Stimulated activated memory B cell treated with anti-CD40 and anti-IgM and Interleukin-4, amounts not matched to agents 10 μg/mL and 1 μg/mL and 100 μg/mL, for 72 hours (primary cell): Measurements from ENCODE around the gene COG6.

Experiments
- ATAC-seq: fragments of 150-1000 bp; cut with Tn5 transposase; 2 replicates; pipeline ENCODE4 v1.10.0; 2021
- H3K27ac Mint-ChIP-seq: one replicate; pipeline ENCODE4 v1.8.0; 2022; ENCODE audit warnings: mild to moderate bottlenecking, mixed read lengths
- H3K27me3 Mint-ChIP-seq: one replicate; pipeline ENCODE4 v1.8.0; 2022; ENCODE audit warnings: mixed read lengths
- H3K36me3 Mint-ChIP-seq: one replicate; pipeline ENCODE4 v1.8.0; 2022; ENCODE audit warnings: mixed read lengths
- H3K4me1 Mint-ChIP-seq: one replicate; pipeline ENCODE4 v1.8.0; 2022; ENCODE audit warnings: mixed read lengths
- H3K4me3 Mint-ChIP-seq: one replicate; pipeline ENCODE4 v1.8.0; 2022; ENCODE audit warnings: mild to moderate bottlenecking, moderate library complexity, mixed read lengths
- H3K9me3 Mint-ChIP-seq: one replicate; pipeline ENCODE4 v1.8.0; 2022; ENCODE audit warnings: mixed read lengths

Gene COG6

DNA sequence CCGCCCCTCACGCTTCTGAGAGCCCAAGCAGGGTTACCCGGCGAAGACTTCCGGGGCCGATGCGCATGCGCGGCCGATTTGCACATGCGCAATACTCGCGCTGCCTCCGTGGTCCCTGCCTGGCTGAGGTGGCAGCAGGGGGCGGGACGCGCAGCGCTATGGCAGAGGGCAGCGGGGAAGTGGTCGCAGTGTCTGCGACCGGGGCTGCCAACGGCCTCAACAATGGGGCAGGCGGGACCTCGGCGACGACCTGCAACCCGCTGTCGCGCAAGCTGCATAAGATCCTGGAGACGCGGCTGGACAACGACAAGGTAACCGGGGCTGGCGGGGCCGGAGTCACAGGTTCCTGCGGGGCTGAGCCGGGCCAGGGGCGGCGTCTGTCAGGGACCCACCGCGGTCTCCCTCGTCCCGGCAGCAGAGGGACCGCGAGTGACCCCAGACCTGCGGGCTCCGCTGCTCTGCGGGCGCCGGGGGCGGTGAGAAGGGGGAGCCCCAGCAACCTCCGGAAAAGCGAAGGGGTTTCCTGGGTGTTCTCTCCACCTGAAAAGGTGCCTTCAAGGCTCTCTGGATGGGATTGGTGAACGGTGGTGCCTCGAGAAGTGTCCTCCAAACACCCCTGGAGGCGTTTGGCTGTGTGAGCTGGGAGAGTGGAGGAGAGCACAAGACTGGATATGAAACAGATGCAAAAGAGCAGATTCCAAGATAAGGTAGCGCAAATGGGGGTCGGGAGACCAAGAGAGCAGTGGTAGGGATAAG lies at the start of gene COG6:
Gene COG6 (plus strand): TSS at position 94 of the 756 bp plus-strand sequence. CDS start 65 bp downstream, at position 159.
- Mint-ChIP-seq H3K27me3 (no peaks in the 10 kb centered on the region), H3K9me3 (no peaks in the 10 kb centered on the region), H3K27ac (peak within 1 kb of the TSS; percentile 90), H3K4me1 (peaks cover 33% of the 10 kb centered on the region), H3K4me3 (peak within 1 kb of the TSS; percentile 94), H3K36me3 (no peaks in the 10 kb centered on the region)
- ATAC-seq: peak; percentile 95

DNA sequence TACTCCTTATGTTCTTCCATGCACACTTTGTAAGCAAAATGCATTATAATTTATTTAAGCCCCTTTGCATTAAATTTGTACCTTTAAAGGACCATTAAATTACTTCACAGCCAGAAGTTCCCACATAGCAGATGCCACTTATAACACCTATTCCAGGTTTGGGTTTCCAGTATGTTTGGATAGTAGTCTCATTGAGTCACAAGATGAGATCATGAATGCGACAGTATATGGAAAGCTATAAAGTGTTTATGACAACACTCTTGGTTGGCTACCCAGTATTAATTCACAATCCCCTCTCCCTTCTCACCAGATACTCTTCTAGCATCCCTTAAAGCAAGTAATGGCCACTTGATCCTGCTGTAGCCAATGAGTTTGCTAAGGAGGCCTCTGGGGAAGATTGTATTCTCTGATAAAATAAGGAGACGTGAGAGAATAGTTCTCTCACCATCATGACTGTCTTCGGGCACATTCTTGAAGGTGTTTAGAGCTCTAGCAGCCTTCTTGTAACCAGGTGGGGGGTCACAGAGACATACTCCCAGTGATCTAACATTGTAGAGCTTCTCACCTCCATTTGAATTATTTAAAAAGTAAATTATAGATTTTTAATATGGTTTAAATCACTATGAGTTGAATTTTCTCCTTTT lies 49.7 kb upstream of the COG6 start:
- H3K36me3 Mint-ChIP-seq: no peaks in the 10 kb centered on the region
- no peak for ATAC-seq
- no peak overlapping the region for H3K27ac Mint-ChIP-seq
- H3K4me3 Mint-ChIP-seq: no peak overlapping the region
- peaks cover 14% of the 10 kb centered on the region for H3K4me1 Mint-ChIP-seq
- peaks cover 37% of the 10 kb centered on the region for H3K27me3 Mint-ChIP-seq
- H3K9me3 Mint-ChIP-seq: no peaks in the 10 kb centered on the region

DNA sequence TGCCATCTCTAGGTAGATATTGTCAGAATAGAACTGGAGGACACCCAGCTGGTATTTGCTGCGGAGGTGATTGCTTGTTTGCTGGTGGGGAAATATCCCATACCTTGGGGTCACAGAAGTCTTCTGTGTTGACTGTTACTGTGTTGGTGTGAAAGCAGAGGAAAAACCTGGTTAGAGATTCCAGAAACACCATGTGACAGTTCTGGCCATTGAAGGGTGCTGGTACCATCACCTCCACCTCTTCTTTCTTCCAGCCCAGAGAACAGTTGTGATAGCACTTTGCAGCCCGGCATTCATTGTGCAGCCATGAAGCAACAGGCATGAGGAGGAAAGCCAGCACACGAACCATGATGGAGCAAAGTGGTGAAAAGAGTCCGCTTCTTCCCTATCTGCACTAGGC lies 47.6 kb upstream of the COG6 start:
- Mint-ChIP-seq H3K4me1 (peaks cover 7% of the 10 kb centered on the region), H3K27me3 (peaks cover 20% of the 10 kb centered on the region), H3K36me3 (no peaks in the 10 kb centered on the region), H3K9me3 (no peaks in the 10 kb centered on the region), H3K4me3 (no peak overlapping the region), H3K27ac (no peak overlapping the region)
- no peak for ATAC-seq

DNA sequence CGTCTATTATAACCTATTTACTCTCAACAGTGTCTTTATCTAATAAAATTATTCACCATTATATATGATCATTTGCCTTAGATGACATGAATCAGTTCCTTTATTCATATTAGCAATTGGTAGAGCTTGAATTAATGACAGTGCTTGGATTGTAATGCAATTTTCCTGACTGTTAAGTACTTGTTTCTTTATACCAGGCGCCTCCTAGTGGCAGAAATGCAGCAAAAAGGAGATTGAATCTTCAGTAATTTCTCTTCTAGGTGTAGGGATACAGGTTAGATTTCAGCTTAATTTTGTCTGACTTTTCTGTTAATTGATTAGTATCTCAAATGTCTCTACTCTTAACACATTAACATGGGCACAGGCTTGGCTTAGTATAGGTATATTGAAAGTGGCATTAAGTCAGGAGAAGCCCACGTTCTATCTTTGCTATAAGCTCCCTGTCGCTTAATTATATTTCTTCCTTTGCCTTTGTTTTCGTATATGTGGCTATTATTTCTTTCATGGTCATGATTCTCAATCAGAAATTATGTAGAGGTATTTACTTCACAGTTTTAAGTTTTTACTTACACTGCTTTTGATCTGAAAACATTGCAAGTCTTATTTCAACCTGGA lies 43.3 kb upstream of the COG6 start:
- Mint-ChIP-seq H3K4me3 (no peak overlapping the region), H3K4me1 (no peaks in the 10 kb centered on the region), H3K9me3 (no peaks in the 10 kb centered on the region), H3K36me3 (no peaks in the 10 kb centered on the region), H3K27me3 (no peaks in the 10 kb centered on the region), H3K27ac (no peak overlapping the region)
- no peak for ATAC-seq

DNA sequence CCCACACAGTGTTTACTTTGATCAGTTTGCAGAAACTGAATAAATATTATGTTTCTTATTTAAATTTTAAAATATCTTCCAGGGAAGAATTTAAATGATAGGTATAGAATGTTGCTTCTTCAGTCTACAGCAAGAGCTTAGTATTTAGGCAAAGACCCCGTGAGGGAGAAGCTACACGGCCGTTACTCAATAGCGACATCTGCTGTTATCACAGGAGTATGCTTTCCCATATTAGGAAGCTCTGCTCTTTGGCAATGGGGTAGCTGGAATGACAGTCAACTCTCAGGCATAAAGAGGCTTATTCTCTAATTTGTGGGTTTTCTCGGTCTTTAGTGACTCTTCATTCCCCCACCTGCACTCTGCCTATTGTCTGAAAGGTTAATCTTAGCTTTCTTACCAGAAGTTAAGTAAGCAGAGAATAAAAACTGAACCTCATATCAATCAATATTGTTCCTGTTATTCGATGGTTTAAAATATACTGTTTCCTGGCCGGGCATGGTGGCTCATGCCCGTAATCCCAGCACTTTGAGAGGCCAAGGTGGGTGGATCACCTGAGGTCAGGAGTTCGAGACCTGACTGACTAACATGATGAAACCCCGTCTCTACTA lies 39.3 kb upstream of the COG6 start:
- H3K27ac Mint-ChIP-seq: no peak overlapping the region
- H3K9me3 Mint-ChIP-seq: no peaks in the 10 kb centered on the region
- ATAC-seq: peak; percentile 48
- peaks cover 18% of the 10 kb centered on the region for H3K27me3 Mint-ChIP-seq
- H3K36me3 Mint-ChIP-seq: no peaks in the 10 kb centered on the region
- no peaks in the 10 kb centered on the region for H3K4me1 Mint-ChIP-seq
- H3K4me3 Mint-ChIP-seq: no peak overlapping the region

DNA sequence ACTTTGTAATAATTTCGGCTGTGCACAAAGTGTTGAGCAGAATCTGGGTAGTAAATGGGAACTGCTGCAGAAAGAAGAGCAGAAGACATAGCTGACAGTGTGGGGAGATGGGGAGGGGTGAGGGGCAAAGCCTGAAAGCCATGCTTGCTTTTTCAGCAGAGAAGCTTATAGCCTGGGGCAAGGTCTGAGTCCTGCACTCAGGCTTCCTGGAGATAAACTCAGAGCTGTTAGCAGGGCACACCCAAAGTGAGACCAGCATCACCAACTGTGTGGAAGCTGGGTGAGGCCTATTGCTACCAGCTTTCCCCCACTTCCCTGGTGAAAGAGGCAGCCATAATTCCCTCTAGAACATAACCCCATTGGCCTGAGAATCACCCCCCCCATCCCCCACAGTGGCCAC lies 36.9 kb upstream of the COG6 start:
- Mint-ChIP-seq H3K4me1 (no peaks in the 10 kb centered on the region), H3K27ac (no peak overlapping the region), H3K4me3 (no peak overlapping the region), H3K36me3 (no peaks in the 10 kb centered on the region), H3K27me3 (peaks cover 23% of the 10 kb centered on the region), H3K9me3 (no peaks in the 10 kb centered on the region)
- no peak for ATAC-seq

DNA sequence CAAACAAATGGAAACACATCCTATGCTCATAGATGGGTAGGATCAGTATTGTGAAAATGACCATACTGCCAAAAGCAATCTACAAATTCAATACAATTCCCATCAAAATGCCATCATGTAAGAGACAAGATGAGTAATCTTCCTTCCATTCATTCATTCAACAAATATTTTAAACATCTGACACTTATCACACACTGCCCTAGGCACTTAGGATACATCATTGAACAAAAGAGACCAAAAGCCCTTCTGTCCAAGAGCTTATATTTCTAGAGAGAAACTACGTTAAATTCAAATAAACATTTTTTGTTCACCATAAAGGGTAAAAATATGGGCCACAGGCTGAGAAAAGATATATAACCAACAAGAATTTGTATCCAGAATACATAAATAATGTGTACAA lies 32.0 kb upstream of the COG6 start:
- H3K4me3 Mint-ChIP-seq: no peak overlapping the region
- H3K27ac Mint-ChIP-seq: no peak overlapping the region
- ATAC-seq: no peak
- peaks cover 16% of the 10 kb centered on the region for H3K27me3 Mint-ChIP-seq
- no peaks in the 10 kb centered on the region for H3K4me1 Mint-ChIP-seq
- H3K36me3 Mint-ChIP-seq: no peaks in the 10 kb centered on the region
- H3K9me3 Mint-ChIP-seq: peaks cover 5% of the 10 kb centered on the region

DNA sequence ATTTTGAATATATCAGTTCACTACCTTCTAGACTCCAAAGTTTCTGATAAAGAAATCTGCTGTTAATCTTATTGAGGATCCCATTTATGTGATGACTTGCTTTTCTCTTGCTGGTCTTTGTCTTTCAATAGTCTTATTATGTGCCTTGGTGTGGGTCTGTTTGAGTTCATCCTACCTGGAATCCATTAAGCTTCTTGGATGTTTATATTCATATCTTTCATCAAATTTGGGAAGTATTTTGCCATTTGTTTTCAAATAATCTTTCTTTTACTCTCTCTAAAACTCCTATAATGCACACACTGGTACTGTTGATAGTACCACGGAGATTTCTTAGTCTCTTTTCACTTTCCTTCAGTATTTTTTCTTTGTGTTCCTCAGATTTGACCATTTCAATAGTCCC lies 24.2 kb upstream of the COG6 start:
- ATAC-seq: no peak
- peaks cover 20% of the 10 kb centered on the region for H3K27me3 Mint-ChIP-seq
- H3K27ac Mint-ChIP-seq: no peak overlapping the region
- no peaks in the 10 kb centered on the region for H3K4me1 Mint-ChIP-seq
- peaks cover 8% of the 10 kb centered on the region for H3K36me3 Mint-ChIP-seq
- H3K4me3 Mint-ChIP-seq: no peak overlapping the region
- peaks cover 18% of the 10 kb centered on the region for H3K9me3 Mint-ChIP-seq

DNA sequence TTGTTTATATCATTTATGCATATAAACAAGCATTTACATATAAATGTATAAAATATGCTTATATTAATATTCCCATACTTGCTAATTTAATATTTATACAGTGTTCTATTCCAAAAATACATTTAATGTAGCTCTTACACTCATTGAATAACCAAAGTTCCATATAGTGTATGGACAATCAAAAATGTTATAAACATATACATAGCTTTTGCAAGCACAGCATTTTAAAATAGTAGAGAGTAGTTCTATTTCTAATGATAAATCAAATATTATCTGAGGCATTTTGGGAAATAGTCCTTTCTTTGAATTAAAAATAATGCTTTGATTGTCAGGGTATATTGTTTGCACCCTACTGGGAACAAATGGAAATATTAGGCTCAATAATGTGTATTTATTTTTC lies 22.5 kb upstream of the COG6 start:
- no peak overlapping the region for H3K4me3 Mint-ChIP-seq
- no peak for ATAC-seq
- H3K27me3 Mint-ChIP-seq: peaks cover 36% of the 10 kb centered on the region
- H3K9me3 Mint-ChIP-seq: peaks cover 22% of the 10 kb centered on the region
- no peaks in the 10 kb centered on the region for H3K4me1 Mint-ChIP-seq
- H3K27ac Mint-ChIP-seq: no peak overlapping the region
- peaks cover 8% of the 10 kb centered on the region for H3K36me3 Mint-ChIP-seq

DNA sequence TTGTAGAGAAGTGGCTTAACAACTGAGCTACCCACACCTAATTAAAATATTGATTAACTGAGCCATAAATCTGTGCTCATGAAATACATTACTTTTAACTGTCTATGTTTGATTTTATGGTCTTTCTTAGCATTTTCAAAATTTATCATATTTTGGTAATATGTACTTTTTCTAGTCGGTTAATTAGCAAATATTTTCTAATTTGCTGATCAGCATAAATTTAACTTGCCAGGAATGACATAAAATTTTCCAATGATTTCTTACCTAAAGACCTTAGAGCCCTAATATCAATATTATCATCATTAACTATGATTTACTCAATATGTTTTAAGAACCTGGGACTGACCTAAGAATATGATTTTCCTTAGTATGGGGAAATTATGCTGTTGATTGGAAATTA lies 19.9 kb upstream of the COG6 start:
- H3K27me3 Mint-ChIP-seq: peaks cover 55% of the 10 kb centered on the region

DNA sequence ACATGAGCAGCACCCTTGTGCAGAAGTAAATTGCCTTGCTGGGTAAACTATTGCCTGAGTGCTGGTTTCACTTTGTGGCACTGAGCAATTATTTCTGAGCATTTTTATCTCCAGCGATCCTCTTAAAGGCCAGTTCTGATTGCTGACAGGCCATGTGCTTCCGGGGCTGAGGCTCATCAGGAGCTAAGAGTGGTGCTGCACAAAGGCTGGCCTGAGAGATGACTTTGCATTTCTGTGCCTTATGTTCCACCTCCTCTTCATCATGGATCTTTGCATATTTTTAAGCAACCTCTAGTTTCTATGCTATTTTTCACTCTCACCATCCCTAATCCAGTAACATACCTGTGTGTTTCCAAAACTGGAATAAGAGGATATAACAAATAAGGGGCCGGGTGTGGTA lies 17.6 kb upstream of the COG6 start:
- Mint-ChIP-seq H3K36me3 (no peaks in the 10 kb centered on the region), H3K27ac (no peak overlapping the region), H3K4me1 (no peaks in the 10 kb centered on the region), H3K9me3 (peaks cover 9% of the 10 kb centered on the region), H3K4me3 (no peak overlapping the region), H3K27me3 (peaks cover 63% of the 10 kb centered on the region)
- ATAC-seq: no peak

More for the DNA sequence above, 19.9 kb upstream of the COG6 start:
- H3K27ac Mint-ChIP-seq: no peak overlapping the region
- no peak for ATAC-seq
- H3K4me3 Mint-ChIP-seq: no peak overlapping the region
- H3K9me3 Mint-ChIP-seq: peaks cover 24% of the 10 kb centered on the region
- H3K36me3 Mint-ChIP-seq: peaks cover 8% of the 10 kb centered on the region
- no peaks in the 10 kb centered on the region for H3K4me1 Mint-ChIP-seq

DNA sequence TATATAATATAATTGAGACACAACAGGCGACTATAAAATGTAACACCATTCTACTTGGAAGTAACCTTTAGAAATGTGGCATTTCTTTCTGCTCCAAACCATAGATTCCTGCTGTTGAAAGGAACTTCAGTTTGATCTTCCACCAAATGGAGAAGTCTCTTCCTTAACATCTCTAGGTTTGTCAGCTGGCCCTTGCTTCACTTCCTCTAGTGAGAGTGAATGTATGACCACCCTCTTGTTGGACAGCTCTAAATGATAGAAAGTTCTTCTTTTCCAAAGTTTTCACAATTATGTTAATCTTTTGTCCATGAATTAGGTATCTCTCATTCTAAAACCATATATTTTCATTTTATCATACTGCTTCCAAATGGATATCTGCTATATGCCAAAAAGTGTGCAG lies 13.8 kb upstream of the COG6 start:
- peaks cover 6% of the 10 kb centered on the region for H3K9me3 Mint-ChIP-seq
- H3K4me1 Mint-ChIP-seq: no peaks in the 10 kb centered on the region
- H3K36me3 Mint-ChIP-seq: no peaks in the 10 kb centered on the region
- H3K27ac Mint-ChIP-seq: no peak overlapping the region
- no peak overlapping the region for H3K4me3 Mint-ChIP-seq
- peaks cover 55% of the 10 kb centered on the region for H3K27me3 Mint-ChIP-seq
- no peak for ATAC-seq

DNA sequence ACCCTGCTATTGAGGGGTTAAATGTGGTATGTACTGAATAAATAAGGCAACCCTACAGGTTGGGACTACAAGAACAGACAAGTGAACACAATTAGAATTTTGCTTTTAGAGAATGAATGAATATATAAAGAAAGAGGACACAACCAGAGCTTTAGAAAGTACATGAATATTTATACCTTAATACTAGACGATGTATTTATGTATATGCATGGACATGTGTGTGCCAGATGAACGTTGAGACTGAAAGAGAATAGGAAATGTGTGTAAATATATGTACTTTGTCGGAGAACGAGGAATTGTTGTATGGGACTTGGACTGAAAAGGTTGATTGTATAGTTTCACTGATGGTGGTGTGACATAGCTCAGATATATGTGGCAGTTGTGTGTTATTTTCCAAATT lies 9.3 kb upstream of the COG6 start:
- Mint-ChIP-seq H3K9me3 (no peaks in the 10 kb centered on the region), H3K27ac (no peak overlapping the region), H3K4me3 (no peak overlapping the region), H3K36me3 (no peaks in the 10 kb centered on the region), H3K4me1 (no peaks in the 10 kb centered on the region), H3K27me3 (peaks cover 16% of the 10 kb centered on the region)
- no peak for ATAC-seq

DNA sequence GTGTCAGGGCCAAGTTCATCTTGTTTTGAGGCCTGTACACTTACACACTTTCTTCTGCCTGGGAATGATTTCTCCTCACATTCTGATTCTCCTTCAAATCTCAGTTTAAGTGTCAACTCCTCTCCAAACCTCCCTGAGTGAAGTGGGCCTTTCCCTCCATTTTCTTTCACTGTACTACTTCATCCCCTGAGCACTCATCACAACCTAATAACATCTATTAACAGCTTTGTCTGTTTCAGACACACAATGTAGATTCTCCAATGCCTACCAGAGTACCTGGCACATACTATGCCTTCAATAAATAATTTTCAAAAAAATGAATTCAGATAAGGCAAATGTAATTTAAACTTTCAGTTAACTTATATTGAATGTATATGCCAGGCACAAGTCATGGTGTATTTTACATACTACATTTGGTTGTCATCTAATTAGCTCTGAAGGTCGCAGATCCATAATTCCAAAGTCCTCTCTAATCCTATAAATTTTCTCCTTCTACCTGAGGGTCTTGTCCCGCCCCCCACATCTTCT lies 357 bp upstream of the COG6 start:
- H3K4me1 Mint-ChIP-seq: peaks cover 33% of the 10 kb centered on the region
- H3K27me3 Mint-ChIP-seq: no peaks in the 10 kb centered on the region
- H3K4me3 Mint-ChIP-seq: peak overlapping the region; percentile 94
- H3K27ac Mint-ChIP-seq: peak overlapping the region; percentile 90
- ATAC-seq: peak; percentile 1
- H3K9me3 Mint-ChIP-seq: no peaks in the 10 kb centered on the region
- H3K36me3 Mint-ChIP-seq: no peaks in the 10 kb centered on the region

DNA sequence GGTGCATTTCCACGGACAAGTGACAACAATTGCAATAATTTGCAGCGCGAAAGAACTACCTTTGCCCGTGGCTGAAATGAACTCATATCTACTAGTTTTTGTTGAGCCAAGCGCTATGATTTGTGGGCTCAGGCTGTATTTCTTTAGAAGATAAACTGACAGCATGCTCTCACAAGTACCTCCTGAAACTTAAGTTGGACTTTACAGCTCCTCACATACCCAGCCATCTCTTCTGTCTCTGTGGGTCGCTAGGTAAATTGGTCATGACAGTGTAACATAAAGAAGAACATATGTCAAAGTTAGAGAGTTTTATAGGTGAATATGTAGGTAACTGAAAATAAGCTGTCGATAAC lies 839 bp downstream of the COG6 start:
- no peak for ATAC-seq
- no peaks in the 10 kb centered on the region for H3K9me3 Mint-ChIP-seq
- peak overlapping the region; percentile 94 for H3K4me3 Mint-ChIP-seq
- H3K4me1 Mint-ChIP-seq: peaks cover 33% of the 10 kb centered on the region
- peak overlapping the region; percentile 90 for H3K27ac Mint-ChIP-seq
- no peaks in the 10 kb centered on the region for H3K27me3 Mint-ChIP-seq
- H3K36me3 Mint-ChIP-seq: no peaks in the 10 kb centered on the region
